ENCODE results near the gene REXO4. TPM values are rescaled to one million over a fixed set of nuclear protein-coding genes. Genes with fewer than 3 reads are reported as not detected.

Gene REXO4
- total and polyA plus RNA-seq, 2 experiments from 2014 or later = 31.1 to 36.3 TPM

GRCh38 chr9:133378408-133378962 lies 39.3 kb downstream of the REXO4 start:
- Histone ChIP-seq H3K4me2 (no peak overlapping the region), H2AFZ (no peak overlapping the region), H3K4me3 (no peak overlapping the region), H3K27me3 (ENCODE audit: insufficient read depth) (peaks cover 13% of the 10 kb centered on the region), H3K9me2 (ENCODE audit: insufficient read depth) (peaks cover 11% of the 10 kb centered on the region; the same call in 1 of the 2 replicates), H3F3A (replicated peaks; ENCODE audit: low read depth) (no peaks in the 10 kb centered on the region), H3K36me3 (ENCODE audit: insufficient read depth) (no peaks in the 10 kb centered on the region), H3K79me2 (replicated peaks; ENCODE audit: insufficient read depth) (peaks cover 21% of the 10 kb centered on the region), H4K20me1 (replicated peaks; ENCODE audit: insufficient read depth) (peaks cover 16% of the 10 kb centered on the region), H3K27ac (ENCODE audit: low read depth) (no peak overlapping the region), H3K4me1 (ENCODE audit: insufficient read depth) (peaks cover 10% of the 10 kb centered on the region; the same call in 1 of the 2 replicates)
- Mint-ChIP-seq H3K27me3 (ENCODE audit: insufficient read depth, low read depth, poor library complexity) (peaks cover 29% of the 10 kb centered on the region), H3K4me3 (no peak overlapping the region), H3K36me3 (ENCODE audit: low read depth) (peaks cover 7% of the 10 kb centered on the region; the same call in 1 of the 3 replicates), H3K4me1 (peaks cover 7% of the 10 kb centered on the region; the same call in 2 of the 3 replicates), H3K27ac (no peak overlapping the region), H3K9me3 (peaks cover 14% of the 10 kb centered on the region; the same call in 2 of the 3 replicates)
- TF ChIP-seq ZNF331 (CRISPR knock-in tag; IDR thresholded peaks at IDR 0.05; ENCODE audit: low read depth) = no peak
- no peak for TF ChIP-seq REST (IDR thresholded peaks at IDR 0.05; ENCODE audit: unreplicated experiment)
- TF ChIP-seq JUNB (IDR thresholded peaks at IDR 0.05; ENCODE audit: unreplicated experiment) = no peak
- TF ChIP-seq CREB1 (CRISPR knock-in tag; IDR thresholded peaks at IDR 0.05; ENCODE audit: low read depth) = no peak
- no peak for TF ChIP-seq EZH2phosphoT487 (IDR thresholded peaks at IDR 0.05; ENCODE audit: unreplicated experiment)
- no peak for TF ChIP-seq STAT1 (IDR thresholded peaks at IDR 0.05; ENCODE audit: unreplicated experiment)
- no peak for TF ChIP-seq EZH2 (IDR thresholded peaks at IDR 0.05; ENCODE audit: low read depth, unreplicated experiment)
- no peak for TF ChIP-seq NANOG (IDR thresholded peaks at IDR 0.05; ENCODE audit: borderline replicate concordance)
- TF ChIP-seq, protein P1, sequence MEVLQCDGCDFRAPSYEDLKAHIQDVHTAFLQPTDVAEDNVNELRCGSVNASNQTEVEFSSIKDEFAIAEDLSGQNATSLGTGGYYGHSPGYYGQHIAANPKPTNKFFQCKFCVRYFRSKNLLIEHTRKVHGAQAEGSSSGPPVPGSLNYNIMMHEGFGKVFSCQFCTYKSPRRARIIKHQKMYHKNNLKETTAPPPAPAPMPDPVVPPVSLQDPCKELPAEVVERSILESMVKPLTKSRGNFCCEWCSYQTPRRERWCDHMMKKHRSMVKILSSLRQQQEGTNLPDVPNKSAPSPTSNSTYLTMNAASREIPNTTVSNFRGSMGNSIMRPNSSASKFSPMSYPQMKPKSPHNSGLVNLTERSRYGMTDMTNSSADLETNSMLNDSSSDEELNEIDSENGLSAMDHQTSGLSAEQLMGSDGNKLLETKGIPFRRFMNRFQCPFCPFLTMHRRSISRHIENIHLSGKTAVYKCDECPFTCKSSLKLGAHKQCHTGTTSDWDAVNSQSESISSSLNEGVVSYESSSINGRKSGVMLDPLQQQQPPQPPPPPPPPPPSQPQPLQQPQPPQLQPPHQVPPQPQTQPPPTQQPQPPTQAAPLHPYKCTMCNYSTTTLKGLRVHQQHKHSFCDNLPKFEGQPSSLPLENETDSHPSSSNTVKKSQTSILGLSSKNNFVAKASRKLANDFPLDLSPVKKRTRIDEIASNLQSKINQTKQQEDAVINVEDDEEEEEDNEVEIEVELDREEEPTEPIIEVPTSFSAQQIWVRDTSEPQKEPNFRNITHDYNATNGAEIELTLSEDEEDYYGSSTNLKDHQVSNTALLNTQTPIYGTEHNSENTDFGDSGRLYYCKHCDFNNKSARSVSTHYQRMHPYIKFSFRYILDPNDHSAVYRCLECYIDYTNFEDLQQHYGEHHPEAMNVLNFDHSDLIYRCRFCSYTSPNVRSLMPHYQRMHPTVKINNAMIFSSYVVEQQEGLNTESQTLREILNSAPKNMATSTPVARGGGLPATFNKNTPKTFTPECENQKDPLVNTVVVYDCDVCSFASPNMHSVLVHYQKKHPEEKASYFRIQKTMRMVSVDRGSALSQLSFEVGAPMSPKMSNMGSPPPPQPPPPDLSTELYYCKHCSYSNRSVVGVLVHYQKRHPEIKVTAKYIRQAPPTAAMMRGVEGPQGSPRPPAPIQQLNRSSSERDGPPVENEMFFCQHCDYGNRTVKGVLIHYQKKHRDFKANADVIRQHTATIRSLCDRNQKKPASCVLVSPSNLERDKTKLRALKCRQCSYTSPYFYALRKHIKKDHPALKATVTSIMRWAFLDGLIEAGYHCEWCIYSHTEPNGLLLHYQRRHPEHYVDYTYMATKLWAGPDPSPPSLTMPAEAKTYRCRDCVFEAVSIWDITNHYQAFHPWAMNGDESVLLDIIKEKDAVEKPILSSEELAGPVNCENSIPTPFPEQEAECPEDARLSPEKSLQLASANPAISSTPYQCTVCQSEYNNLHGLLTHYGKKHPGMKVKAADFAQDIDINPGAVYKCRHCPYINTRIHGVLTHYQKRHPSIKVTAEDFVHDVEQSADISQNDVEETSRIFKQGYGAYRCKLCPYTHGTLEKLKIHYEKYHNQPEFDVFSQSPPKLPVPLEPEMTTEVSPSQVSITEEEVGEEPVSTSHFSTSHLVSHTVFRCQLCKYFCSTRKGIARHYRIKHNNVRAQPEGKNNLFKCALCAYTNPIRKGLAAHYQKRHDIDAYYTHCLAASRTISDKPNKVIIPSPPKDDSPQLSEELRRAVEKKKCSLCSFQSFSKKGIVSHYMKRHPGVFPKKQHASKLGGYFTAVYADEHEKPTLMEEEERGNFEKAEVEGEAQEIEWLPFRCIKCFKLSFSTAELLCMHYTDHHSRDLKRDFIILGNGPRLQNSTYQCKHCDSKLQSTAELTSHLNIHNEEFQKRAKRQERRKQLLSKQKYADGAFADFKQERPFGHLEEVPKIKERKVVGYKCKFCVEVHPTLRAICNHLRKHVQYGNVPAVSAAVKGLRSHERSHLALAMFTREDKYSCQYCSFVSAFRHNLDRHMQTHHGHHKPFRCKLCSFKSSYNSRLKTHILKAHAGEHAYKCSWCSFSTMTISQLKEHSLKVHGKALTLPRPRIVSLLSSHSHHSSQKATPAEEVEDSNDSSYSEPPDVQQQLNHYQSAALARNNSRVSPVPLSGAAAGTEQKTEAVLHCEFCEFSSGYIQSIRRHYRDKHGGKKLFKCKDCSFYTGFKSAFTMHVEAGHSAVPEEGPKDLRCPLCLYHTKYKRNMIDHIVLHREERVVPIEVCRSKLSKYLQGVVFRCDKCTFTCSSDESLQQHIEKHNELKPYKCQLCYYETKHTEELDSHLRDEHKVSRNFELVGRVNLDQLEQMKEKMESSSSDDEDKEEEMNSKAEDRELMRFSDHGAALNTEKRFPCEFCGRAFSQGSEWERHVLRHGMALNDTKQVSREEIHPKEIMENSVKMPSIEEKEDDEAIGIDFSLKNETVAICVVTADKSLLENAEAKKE (CRISPR knock-in tag; IDR thresholded peaks at IDR 0.05) = no peak
- TF ChIP-seq, protein P2, sequence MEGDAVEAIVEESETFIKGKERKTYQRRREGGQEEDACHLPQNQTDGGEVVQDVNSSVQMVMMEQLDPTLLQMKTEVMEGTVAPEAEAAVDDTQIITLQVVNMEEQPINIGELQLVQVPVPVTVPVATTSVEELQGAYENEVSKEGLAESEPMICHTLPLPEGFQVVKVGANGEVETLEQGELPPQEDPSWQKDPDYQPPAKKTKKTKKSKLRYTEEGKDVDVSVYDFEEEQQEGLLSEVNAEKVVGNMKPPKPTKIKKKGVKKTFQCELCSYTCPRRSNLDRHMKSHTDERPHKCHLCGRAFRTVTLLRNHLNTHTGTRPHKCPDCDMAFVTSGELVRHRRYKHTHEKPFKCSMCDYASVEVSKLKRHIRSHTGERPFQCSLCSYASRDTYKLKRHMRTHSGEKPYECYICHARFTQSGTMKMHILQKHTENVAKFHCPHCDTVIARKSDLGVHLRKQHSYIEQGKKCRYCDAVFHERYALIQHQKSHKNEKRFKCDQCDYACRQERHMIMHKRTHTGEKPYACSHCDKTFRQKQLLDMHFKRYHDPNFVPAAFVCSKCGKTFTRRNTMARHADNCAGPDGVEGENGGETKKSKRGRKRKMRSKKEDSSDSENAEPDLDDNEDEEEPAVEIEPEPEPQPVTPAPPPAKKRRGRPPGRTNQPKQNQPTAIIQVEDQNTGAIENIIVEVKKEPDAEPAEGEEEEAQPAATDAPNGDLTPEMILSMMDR (conservative IDR thresholded peaks at IDR 0.05; ENCODE audit: low read depth in 2 of 2) = no peak
- TF ChIP-seq, protein P3, sequence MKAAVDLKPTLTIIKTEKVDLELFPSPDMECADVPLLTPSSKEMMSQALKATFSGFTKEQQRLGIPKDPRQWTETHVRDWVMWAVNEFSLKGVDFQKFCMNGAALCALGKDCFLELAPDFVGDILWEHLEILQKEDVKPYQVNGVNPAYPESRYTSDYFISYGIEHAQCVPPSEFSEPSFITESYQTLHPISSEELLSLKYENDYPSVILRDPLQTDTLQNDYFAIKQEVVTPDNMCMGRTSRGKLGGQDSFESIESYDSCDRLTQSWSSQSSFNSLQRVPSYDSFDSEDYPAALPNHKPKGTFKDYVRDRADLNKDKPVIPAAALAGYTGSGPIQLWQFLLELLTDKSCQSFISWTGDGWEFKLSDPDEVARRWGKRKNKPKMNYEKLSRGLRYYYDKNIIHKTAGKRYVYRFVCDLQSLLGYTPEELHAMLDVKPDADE (IDR thresholded peaks at IDR 0.05) = no peak
- no peak for TF ChIP-seq POLR2AphosphoS5 (IDR thresholded peaks at IDR 0.05; ENCODE audit: low read depth)
- TF ChIP-seq ZNF114 (CRISPR knock-in tag; IDR thresholded peaks at IDR 0.05) = no peak
- DNase-seq (ENCODE audit: low spot score) = no peak
- ATAC-seq = no peak

Data from GM23338 (cell line).